ENCODE data around the gene SLC24A5. TPM values are rescaled to one million over a fixed set of nuclear protein-coding genes. Genes with fewer than 3 reads are reported as not detected.

SLC24A5 gene
- polyA plus RNA-seq, 1 experiment: 0.05 TPM

- CTCF ChIA-PET: interaction anchor here (0.6 kb wide), 1 partner anchor 894 kb away, joined by 4 read pairs; no protein-coding TSS in a partner anchor
- DNase-seq (ENCODE audit: low read depth, low spot score): no peak
- TF ChIP-seq CTCF (IDR thresholded peaks at IDR 0.05; ENCODE audit: low read depth, low read length): no peak
Measured at GRCh38 chr15:48089702-48090101, 31.1 kb upstream of the SLC24A5 start.

GRCh38 chr15:48090115-48090514 is 30.7 kb upstream of the SLC24A5 start:
- no peaks in the 10 kb centered on the region for H3K9me3 ChIP-seq (ENCODE audit: control insufficient read depth, insufficient read depth, low read length)
- TF ChIP-seq CTCF (IDR thresholded peaks at IDR 0.05; ENCODE audit: low read depth, low read length): no peak
- ChIA-PET CTCF (interaction anchor here (0.6 kb wide), 1 partner anchor 894 kb away, joined by 4 read pairs; no protein-coding TSS in a partner anchor), POLR2A (no interaction called here)
- peaks cover 10% of the 10 kb centered on the region for H3K27me3 ChIP-seq (ENCODE audit: control insufficient read depth, insufficient read depth, low read length)
- DNase-seq (ENCODE audit: low read depth, low spot score): no peak
- H3K4me3 ChIP-seq (ENCODE audit: low read depth, low read length): no peak overlapping the region
- no peak overlapping the region for H3K27ac ChIP-seq (ENCODE audit: low read depth, low read length)

More at GRCh38 chr15:48089702-48090101, 31.1 kb upstream of the SLC24A5 start:
- POLR2A ChIA-PET: no interaction called here
- no peaks in the 10 kb centered on the region for H3K9me3 ChIP-seq (ENCODE audit: control insufficient read depth, insufficient read depth, low read length)
- H3K27ac ChIP-seq (ENCODE audit: low read depth, low read length): no peak overlapping the region
- H3K27me3 ChIP-seq (ENCODE audit: control insufficient read depth, insufficient read depth, low read length): peaks cover 8% of the 10 kb centered on the region
- H3K4me3 ChIP-seq (ENCODE audit: low read depth, low read length): no peak overlapping the region

GRCh38 chr15:48090666-48091065 is 30.1 kb upstream of the SLC24A5 start:
- ChIA-PET POLR2A (no interaction called here), CTCF (no interaction called here)
- no peaks in the 10 kb centered on the region for H3K9me3 ChIP-seq (ENCODE audit: control insufficient read depth, insufficient read depth, low read length)
- H3K27me3 ChIP-seq (ENCODE audit: control insufficient read depth, insufficient read depth, low read length): peaks cover 11% of the 10 kb centered on the region
- DNase-seq (ENCODE audit: low read depth, low spot score): no peak
- no peak overlapping the region for H3K27ac ChIP-seq (ENCODE audit: low read depth, low read length)
- no peak for TF ChIP-seq CTCF (IDR thresholded peaks at IDR 0.05; ENCODE audit: low read depth, low read length)
- no peak overlapping the region for H3K4me3 ChIP-seq (ENCODE audit: low read depth, low read length)

GRCh38 chr15:48091522-48091921 is 29.3 kb upstream of the SLC24A5 start:
- H3K4me3 ChIP-seq (ENCODE audit: low read depth, low read length): no peak overlapping the region
- ChIA-PET POLR2A (no interaction called here), CTCF (no interaction called here)
- TF ChIP-seq CTCF (IDR thresholded peaks at IDR 0.05; ENCODE audit: low read depth, low read length): no peak
- peaks cover 11% of the 10 kb centered on the region for H3K27me3 ChIP-seq (ENCODE audit: control insufficient read depth, insufficient read depth, low read length)
- no peak overlapping the region for H3K27ac ChIP-seq (ENCODE audit: low read depth, low read length)
- DNase-seq (ENCODE audit: low read depth, low spot score): no peak
- H3K9me3 ChIP-seq (ENCODE audit: control insufficient read depth, insufficient read depth, low read length): no peaks in the 10 kb centered on the region

GRCh38 chr15:48096355-48096786 is 24.4 kb upstream of the SLC24A5 start:
- H3K9me3 ChIP-seq (ENCODE audit: control insufficient read depth, insufficient read depth, low read length): no peaks in the 10 kb centered on the region
- H3K27ac ChIP-seq (ENCODE audit: low read depth, low read length): no peak overlapping the region
- CTCF ChIA-PET: interaction anchor here (0.7 kb wide), 1 partner anchor 190 kb away, joined by 3 read pairs; no protein-coding TSS in a partner anchor
- H3K27me3 ChIP-seq (ENCODE audit: control insufficient read depth, insufficient read depth, low read length): peaks cover 6% of the 10 kb centered on the region
- DNase-seq (ENCODE audit: low read depth, low spot score): no peak
- TF ChIP-seq CTCF (IDR thresholded peaks at IDR 0.05; ENCODE audit: low read depth, low read length): no peak
- H3K4me3 ChIP-seq (ENCODE audit: low read depth, low read length): no peak overlapping the region
- POLR2A ChIA-PET: no interaction called here

All from AG04450 (cell line).